Measurements from ENCODE around the gene LMAN1L. TPM values are rescaled to one million over a fixed set of nuclear protein-coding genes. Genes with fewer than 3 reads are reported as not detected.
A peak's percentile ranks its signal among the peaks of the same experiment; 100 is the strongest.

Gene LMAN1L
- total RNA-seq, 1 experiment from 2014 or later = not detected

DNA sequence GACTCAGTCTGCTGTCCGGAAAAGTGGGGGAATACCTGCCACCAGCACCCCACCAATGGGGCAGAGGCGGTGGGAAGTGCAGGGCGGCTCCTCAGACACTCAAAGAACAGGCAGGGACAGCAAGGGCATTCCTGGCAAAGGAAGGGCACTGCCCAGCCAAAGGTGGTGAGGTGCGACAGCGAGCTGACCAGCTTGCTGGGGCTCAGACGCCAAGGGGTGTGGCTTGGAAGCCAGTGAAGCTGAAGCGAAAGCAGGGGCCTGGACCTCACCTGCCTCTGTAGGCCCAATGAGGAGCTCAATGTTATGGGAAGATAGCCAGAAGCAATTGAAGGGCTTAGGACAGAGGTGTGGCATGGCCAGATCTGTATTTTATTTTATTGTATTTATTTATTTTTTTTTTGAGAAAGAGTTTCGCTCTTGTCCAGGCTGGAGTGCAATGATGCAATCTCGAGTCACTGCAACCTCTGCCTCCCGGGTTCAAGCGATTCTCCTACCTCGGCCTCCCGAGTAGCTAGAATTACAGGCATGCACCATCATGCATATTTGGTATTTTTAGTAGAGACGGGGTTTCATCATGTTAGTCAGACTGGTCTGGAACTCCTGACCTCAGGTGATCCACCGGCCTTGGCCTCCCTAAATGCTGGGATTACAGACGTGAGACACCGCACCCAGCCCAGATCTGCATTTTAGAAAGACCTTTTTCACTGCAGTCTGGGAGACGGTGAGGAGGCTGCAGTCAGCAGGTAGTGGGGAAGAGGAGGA lies 4.4 kb upstream of the LMAN1L start:
- H4K5ac ChIP-seq (ENCODE audit: insufficient read length, low read depth, low read length) = no peak overlapping the region
- DNase-seq = no peak
- H3K27me3 Mint-ChIP-seq (ENCODE audit: low read depth) = peaks cover 4% of the 10 kb centered on the region
- no peak overlapping the region for H4K91ac ChIP-seq (ENCODE audit: insufficient read length, low read depth, low read length)
- H3K79me1 ChIP-seq (ENCODE audit: insufficient read depth, low read depth, low read length, poor library complexity, severe bottlenecking) = no peaks in the 10 kb centered on the region
- H3K4me2 ChIP-seq (ENCODE audit: insufficient read depth, insufficient read length, low read length) = no peak overlapping the region
- H3K27ac ChIP-seq (ENCODE audit: insufficient read length, low read depth, low read length) = no peak overlapping the region
- H3K4ac ChIP-seq (ENCODE audit: low read depth, low read length) = no peak overlapping the region
- H3K14ac ChIP-seq (ENCODE audit: insufficient read depth, low read length) = peak overlapping the region; percentile 44; the same call in 1 of the 2 replicates
- H3K36me3 Mint-ChIP-seq (ENCODE audit: insufficient read depth in 1 of 3, low read depth in 3 of 3) = peaks cover 6 to 9% (median 7%) of the 10 kb centered on the region in 3 experiments; a peak in 5 of 7 replicates
- no CpG with 5 or more reads among the region's 18 CpGs for WGBS (ENCODE audit: extremely low coverage, insufficient read length, low lambda C conversion rate)
- H3K27ac Mint-ChIP-seq = no peak overlapping the region; a peak in 2 of 7 replicates
- H3K9me3 ChIP-seq (ENCODE audit: control insufficient read depth, low read depth, low read length) = no peaks in the 10 kb centered on the region
- H3K23me2 ChIP-seq (ENCODE audit: insufficient read length, low read depth, low read length, poor library complexity, severe bottlenecking) = no peaks in the 10 kb centered on the region
- H2BK15ac ChIP-seq (ENCODE audit: low read depth, low read length) = no peak overlapping the region
- H3K9me3 Mint-ChIP-seq = no peaks in the 10 kb centered on the region
- H3K27me3 ChIP-seq (ENCODE audit: insufficient read depth, low read length) = no peaks in the 10 kb centered on the region
- H2AFZ ChIP-seq (ENCODE audit: low read length) = no peak overlapping the region
- no peaks in the 10 kb centered on the region for H4K20me1 ChIP-seq (ENCODE audit: control insufficient read depth, insufficient read depth, insufficient read length)
- H3K56ac ChIP-seq (ENCODE audit: insufficient read length, low read depth, low read length) = no peak overlapping the region
- H3K4me1 ChIP-seq (ENCODE audit: insufficient read depth, low read length) = no peaks in the 10 kb centered on the region
- no peak overlapping the region for H3K18ac ChIP-seq (ENCODE audit: insufficient read length, low read depth, low read length)
- H3T11ph ChIP-seq (ENCODE audit: low read length) = no peak overlapping the region
- H3K4me1 Mint-ChIP-seq = peaks cover 9 to 16% of the 10 kb centered on the region in 2 experiments
- H2BK120ac ChIP-seq (ENCODE audit: low read depth, low read length, poor library complexity, severe bottlenecking) = no peak overlapping the region
- H2BK12ac ChIP-seq (ENCODE audit: insufficient read length, low read depth, low read length) = no peak overlapping the region
- no peak overlapping the region for H4K8ac ChIP-seq (replicated peaks; ENCODE audit: insufficient read length, low read depth, low read length)
- TF ChIP-seq, protein P1, sequence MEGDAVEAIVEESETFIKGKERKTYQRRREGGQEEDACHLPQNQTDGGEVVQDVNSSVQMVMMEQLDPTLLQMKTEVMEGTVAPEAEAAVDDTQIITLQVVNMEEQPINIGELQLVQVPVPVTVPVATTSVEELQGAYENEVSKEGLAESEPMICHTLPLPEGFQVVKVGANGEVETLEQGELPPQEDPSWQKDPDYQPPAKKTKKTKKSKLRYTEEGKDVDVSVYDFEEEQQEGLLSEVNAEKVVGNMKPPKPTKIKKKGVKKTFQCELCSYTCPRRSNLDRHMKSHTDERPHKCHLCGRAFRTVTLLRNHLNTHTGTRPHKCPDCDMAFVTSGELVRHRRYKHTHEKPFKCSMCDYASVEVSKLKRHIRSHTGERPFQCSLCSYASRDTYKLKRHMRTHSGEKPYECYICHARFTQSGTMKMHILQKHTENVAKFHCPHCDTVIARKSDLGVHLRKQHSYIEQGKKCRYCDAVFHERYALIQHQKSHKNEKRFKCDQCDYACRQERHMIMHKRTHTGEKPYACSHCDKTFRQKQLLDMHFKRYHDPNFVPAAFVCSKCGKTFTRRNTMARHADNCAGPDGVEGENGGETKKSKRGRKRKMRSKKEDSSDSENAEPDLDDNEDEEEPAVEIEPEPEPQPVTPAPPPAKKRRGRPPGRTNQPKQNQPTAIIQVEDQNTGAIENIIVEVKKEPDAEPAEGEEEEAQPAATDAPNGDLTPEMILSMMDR (conservative IDR thresholded peaks at IDR 0.05) = no peak
- no peaks in the 10 kb centered on the region for H3K79me2 ChIP-seq (ENCODE audit: insufficient read depth, low read length)
- no peak overlapping the region for H3K23ac ChIP-seq (ENCODE audit: insufficient read length, low read depth, low read length)
- no peak overlapping the region for H2BK5ac ChIP-seq (ENCODE audit: insufficient read length, low read length)
- H2BK20ac ChIP-seq (ENCODE audit: low read depth, low read length, poor library complexity, severe bottlenecking) = no peak overlapping the region
- H2AK5ac ChIP-seq (ENCODE audit: insufficient read length, low read length) = no peak overlapping the region
- no peak overlapping the region for H3K9ac ChIP-seq (ENCODE audit: extremely low read depth, insufficient read length, low read length)
- H3K4me3 Mint-ChIP-seq = no peak overlapping the region; a peak in 1 of 5 replicates

Data from H9 (cell line).